OCI-LY1 (cell line): Measurements from ENCODE around the gene RCAN3.

Experiments
- H2AFZ ChIP-seq: fragments of 200-600 bp; sonication (generic), shearing (Covaris generic); 2 replicates; pipeline ENCODE4 v1.6.0; 2014; ENCODE audit warnings: antibody characterized with exemption, mild to moderate bottlenecking, low read length
- H3F3A ChIP-seq: fragments of 200-600 bp; sonication (generic), shearing (Covaris generic); 2 replicates; pipeline ENCODE4 v1.6.0; 2014; ENCODE audit warnings: mild to moderate bottlenecking, antibody characterized with exemption, low read length, moderate library complexity; ENCODE audit not compliant: insufficient read depth
- H3K27ac ChIP-seq: fragments of 200-600 bp; sonication (generic); 2 replicates; pipeline ENCODE4 v1.5.1; 2014; ENCODE audit warnings: low read length, mixed run types, mild to moderate bottlenecking, low read depth; ENCODE audit not compliant: poor library complexity, severe bottlenecking
- H3K27me3 ChIP-seq: fragments of 200-600 bp; sonication (generic); 2 replicates; pipeline ENCODE4 v1.6.0; 2014; ENCODE audit warnings: antibody characterized with exemption, mild to moderate bottlenecking, low read length, moderate library complexity; ENCODE audit not compliant: insufficient read depth
- H3K36me3 ChIP-seq: fragments of 200-600 bp; sonication (generic); 2 replicates; pipeline ENCODE4 v1.6.1; 2014; ENCODE audit warnings: mild to moderate bottlenecking, antibody characterized with exemption, low read length, moderate library complexity, mixed read lengths; ENCODE audit not compliant: insufficient read depth
- H3K4me1 ChIP-seq: fragments of 200-600 bp; sonication (generic); 2 replicates; pipeline ENCODE4 v1.5.1; 2014; ENCODE audit warnings: mild to moderate bottlenecking, low read length, moderate library complexity; ENCODE audit not compliant: insufficient read depth, severe bottlenecking
- H3K4me2 ChIP-seq: fragments of 200-600 bp; sonication (generic), shearing (Covaris generic); 2 replicates; pipeline ENCODE4 v1.6.1; 2014; ENCODE audit warnings: low read length
- H3K4me3 ChIP-seq: fragments of 200-600 bp; sonication (generic); 2 replicates; pipeline ENCODE4 v1.5.1; 2014; ENCODE audit warnings: low read length, low read depth, mild to moderate bottlenecking, mixed read lengths; ENCODE audit not compliant: poor library complexity, severe bottlenecking
- H3K79me2 ChIP-seq: fragments of 200-600 bp; shearing (Covaris generic); 2 replicates; pipeline ENCODE4 v1.6.1; 2016; ENCODE audit warnings: mixed run types, low read length, mixed read lengths; ENCODE audit not compliant: insufficient read depth
- H3K9ac ChIP-seq: fragments of 200-600 bp; sonication (generic), shearing (Covaris generic); 2 replicates; pipeline ENCODE4 v1.6.1; 2014; ENCODE audit warnings: mild to moderate bottlenecking, low read length, mixed read lengths
- H3K9me2 ChIP-seq: fragments of 200-600 bp; sonication (generic), shearing (Covaris generic); 2 replicates; pipeline ENCODE4 v1.6.1; 2014; ENCODE audit warnings: low read depth, mild to moderate bottlenecking, low read length, mixed read lengths
- H3K9me3 ChIP-seq: fragments of 200-600 bp; shearing (Covaris generic); 2 replicates; pipeline ENCODE4 v1.6.1; 2014; ENCODE audit warnings: low read length, mixed read lengths
- H4K20me1 ChIP-seq: fragments of 200-600 bp; sonication (generic), shearing (Covaris generic); 2 replicates; pipeline ENCODE4 v1.6.0; 2016; ENCODE audit warnings: mild to moderate bottlenecking, low read length; ENCODE audit not compliant: insufficient read depth
- EZH2 ChIP-seq: fragments of 200-600 bp; sonication (generic), shearing (Covaris generic); IDR thresholded peaks from 2 replicates; pipeline ENCODE4 v1.8.0; 2017; ENCODE audit warnings: borderline replicate concordance, mixed run types, mild to moderate bottlenecking, antibody characterized with exemption, low read length, moderate library complexity, mixed read lengths
- TF ChIP-seq, protein P1 (sequence below): fragments of 200-600 bp; sonication (generic), shearing (Covaris generic); IDR thresholded peaks from 2 replicates; pipeline ENCODE4 v1.5.1; 2017; ENCODE audit warnings: mild to moderate bottlenecking, antibody characterized with exemption, low read length, moderate library complexity, mixed read lengths

RCAN3 gene

DNA sequence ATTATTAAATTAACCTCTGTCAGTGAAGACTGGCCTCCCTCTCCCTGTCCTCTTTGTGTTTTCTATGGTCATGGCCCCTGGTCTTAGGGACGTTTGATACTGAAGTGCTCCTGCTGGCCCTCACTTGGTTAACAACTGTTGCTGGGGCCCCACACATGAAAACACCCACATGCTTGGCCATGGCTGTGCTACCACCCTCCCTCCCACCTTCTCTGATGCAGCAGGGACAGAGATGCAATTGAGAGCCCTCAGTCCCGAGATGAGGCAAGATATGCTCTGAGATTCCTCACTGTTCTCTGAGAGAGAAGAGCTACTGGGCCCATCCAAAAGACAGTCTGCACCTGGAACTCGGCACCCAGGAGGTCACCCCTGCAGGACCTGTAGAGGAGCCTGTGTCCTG lies 86.6 kb downstream of the RCAN3 start:
- no peak overlapping the region for H3K9ac ChIP-seq
- no peaks in the 10 kb centered on the region for H3K36me3 ChIP-seq
- H3K9me3 ChIP-seq, result no peaks in the 10 kb centered on the region
- no peak overlapping the region for H2AFZ ChIP-seq
- H3K4me2 ChIP-seq, result no peak overlapping the region
- no peaks in the 10 kb centered on the region for H3K9me2 ChIP-seq
- H3K4me1 ChIP-seq, result peaks cover 4% of the 10 kb centered on the region
- TF ChIP-seq, protein P1, sequence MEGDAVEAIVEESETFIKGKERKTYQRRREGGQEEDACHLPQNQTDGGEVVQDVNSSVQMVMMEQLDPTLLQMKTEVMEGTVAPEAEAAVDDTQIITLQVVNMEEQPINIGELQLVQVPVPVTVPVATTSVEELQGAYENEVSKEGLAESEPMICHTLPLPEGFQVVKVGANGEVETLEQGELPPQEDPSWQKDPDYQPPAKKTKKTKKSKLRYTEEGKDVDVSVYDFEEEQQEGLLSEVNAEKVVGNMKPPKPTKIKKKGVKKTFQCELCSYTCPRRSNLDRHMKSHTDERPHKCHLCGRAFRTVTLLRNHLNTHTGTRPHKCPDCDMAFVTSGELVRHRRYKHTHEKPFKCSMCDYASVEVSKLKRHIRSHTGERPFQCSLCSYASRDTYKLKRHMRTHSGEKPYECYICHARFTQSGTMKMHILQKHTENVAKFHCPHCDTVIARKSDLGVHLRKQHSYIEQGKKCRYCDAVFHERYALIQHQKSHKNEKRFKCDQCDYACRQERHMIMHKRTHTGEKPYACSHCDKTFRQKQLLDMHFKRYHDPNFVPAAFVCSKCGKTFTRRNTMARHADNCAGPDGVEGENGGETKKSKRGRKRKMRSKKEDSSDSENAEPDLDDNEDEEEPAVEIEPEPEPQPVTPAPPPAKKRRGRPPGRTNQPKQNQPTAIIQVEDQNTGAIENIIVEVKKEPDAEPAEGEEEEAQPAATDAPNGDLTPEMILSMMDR, result no peak
- TF ChIP-seq EZH2, result no peak
- H4K20me1 ChIP-seq, result no peaks in the 10 kb centered on the region
- H3K79me2 ChIP-seq, result no peaks in the 10 kb centered on the region
- no peaks in the 10 kb centered on the region for H3F3A ChIP-seq
- no peak overlapping the region for H3K27ac ChIP-seq
- peaks cover 5% of the 10 kb centered on the region for H3K27me3 ChIP-seq
- no peak overlapping the region for H3K4me3 ChIP-seq
